NB4 (cell line): Measurements from ENCODE around the gene RRBP1.

Source experiments
- CTCF ChIP-seq: IDR thresholded peaks from one replicate; pipeline ENCODE4 v1.5.1; 2012; ENCODE audit warnings: low read depth, low read length
- MYC ChIP-seq: IDR thresholded peaks from 2 replicates; pipeline ENCODE4 v1.6.1; 2011; ENCODE audit warnings: low read depth, low read length
- POLR2A ChIP-seq: IDR thresholded peaks from 2 replicates; pipeline ENCODE4 v1.6.1; 2011; ENCODE audit warnings: mild to moderate bottlenecking; ENCODE audit not compliant: insufficient read length; ENCODE audit errors: extremely low read depth

DNA sequence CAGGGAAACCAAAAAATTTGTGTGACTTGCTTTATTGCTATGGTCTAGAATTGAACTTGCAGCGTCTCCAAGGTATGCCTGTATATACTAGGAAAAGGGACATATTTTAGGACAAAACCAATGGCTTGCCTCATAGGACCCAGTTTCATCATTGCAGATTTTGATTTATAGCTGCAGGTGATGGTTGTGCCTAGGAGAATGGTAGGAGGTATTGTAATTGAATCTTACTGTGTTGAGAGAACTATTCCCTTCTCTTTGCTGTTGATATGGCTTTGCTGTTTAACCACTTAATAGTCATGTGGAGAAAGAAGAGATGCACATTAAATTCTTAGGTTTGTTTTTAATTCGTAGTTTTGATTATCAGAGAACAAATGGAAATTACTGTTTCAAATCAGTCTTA is 95.8 kb downstream of the RRBP1 start:
- TF ChIP-seq CTCF (no peak), POLR2A (no peak), MYC (no peak)
